Measurements from ENCODE around the gene DYNC1I1.

The DYNC1I1 gene

DNA sequence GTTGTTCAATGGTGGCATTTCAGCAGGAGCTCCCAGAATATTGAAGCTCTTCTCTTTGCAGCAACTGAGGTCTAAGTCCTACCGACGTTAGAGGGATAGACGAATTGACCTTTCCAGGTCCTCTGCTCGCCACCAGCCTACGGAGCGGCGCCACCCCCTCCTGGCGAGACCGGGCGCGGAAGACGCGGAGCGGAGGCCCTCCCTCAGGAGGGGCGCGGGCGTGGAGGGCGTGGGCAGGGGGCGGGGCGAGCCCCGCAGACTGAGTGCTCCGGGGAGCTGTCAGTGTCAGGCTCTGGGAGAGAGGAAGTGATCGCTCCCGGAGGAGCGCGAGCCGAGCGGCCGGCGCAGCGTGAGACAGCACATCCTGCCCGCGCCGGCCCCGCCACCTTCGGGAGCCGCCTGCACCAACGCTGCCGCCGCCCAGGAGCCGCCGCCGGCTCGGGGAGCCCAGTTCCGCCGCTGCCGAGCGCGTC lies at the start of gene DYNC1I1:
DYNC1I1 (plus strand) TSS at position 257 of the 473 bp plus-strand sequence. CDS start 32,176 bp downstream, outside the sequence.
- FAIRE-seq, result no peak

DNA sequence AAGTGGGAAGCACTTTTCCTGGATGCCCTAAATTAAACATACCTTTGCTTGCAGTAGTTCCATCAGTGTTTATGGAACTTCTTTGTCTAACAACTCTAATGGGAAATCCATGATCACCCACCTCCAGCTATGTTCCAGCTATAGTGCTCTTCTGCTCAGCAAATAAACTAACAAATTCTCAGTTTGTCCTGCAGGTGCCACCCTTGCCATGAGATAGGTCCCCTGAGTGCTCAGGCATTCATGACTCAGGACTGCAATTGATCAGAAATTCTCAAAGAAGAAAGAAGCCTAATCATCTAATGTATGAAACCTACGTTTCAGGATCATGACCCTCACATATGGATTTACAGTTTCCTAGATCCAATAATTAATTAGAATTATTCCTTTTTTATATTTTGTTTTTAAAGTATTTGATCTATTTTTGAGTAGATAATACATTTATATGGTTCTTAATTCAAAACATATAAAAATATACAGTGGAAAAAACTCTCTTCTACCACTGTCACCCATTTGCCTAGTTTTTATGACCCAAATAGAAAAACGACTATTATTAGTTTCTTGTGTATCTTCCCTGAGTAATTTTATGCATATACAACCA lies 48.7 kb upstream of the DYNC1I1 start:
- FAIRE-seq, result no peak

GRCh38 chr7:95725205-95725604 lies 47.1 kb upstream of the DYNC1I1 start:
- no peak for FAIRE-seq

DNA sequence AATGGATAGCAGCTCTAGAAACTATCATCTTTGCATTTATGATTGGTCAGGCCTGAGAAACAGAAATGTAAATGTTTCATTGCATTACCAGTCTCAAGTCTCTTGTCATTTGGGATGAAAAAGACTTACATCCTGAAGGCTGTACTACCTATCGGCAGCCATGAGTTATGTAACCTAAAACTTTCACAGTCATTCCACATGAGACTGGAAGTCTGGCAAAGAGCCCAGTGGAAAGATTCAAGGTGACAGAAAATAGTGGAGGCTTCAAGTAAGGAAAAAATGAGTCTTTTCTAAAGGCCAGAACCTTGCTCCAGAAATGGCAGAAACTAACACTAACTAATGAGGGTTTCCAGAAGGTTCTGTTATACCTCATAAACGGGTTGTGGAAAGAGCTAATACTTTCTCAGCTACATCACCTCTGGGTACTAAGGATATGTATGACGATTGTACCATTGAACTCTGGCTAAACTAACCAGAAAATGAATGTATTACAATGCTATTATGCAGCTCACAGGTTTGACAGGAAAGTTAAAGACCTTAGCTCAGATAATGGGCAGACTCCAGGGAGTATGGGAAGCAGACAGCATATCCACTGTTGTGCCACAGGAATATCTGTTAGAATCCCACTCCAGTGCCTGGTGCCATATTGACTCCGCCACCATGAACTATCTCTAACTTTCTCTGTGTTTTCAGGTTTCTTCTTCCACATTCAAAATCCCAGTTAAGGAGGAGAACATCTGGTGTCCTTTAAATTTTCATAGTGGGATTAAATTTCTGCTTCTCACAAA lies 41.7 kb upstream of the DYNC1I1 start:
- no peak for FAIRE-seq

DNA sequence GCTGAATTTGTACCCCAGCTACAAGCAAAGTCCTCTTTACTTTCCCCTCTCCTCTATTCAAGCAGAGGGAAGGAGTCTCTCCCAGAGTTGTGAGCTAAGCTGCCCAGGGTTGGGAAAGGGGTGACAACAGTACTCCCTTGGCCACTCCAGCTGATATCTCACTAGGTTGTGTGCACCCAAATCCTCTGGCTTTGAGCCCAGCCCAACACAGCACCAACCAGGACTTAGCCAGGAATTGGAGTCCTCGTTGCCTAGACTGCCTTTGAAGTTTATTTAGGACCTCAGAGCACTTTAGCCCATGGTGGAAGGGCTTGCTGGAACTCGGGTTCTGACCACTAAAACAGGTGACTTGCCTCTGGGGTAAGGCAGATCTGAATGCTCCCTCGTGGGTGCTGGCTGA lies 35.7 kb upstream of the DYNC1I1 start:
- no peak for FAIRE-seq

GRCh38 chr7:95737828-95738505 lies 34.4 kb upstream of the DYNC1I1 start:
- FAIRE-seq, result no peak

GRCh38 chr7:95749044-95749443 lies 23.3 kb upstream of the DYNC1I1 start:
- no peak for FAIRE-seq

DNA sequence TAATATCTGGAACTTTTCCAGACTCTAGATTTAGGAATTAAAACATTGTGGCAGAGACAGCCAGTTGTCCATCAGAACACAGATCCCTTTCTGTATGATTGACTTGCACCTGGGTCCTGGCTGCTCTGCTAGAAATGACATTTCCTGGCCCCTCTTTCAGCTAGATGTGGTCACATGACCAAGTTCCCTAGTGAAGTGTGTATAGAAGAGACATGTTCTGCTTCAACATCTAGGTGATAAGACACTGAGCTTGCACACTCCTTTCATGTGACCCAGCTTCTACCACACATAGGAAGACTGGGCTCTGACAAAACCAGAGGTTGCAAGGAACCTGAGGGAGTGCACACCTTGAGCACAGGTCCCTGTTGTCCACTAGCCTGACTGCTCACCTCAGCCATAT lies 22.8 kb upstream of the DYNC1I1 start:
- FAIRE-seq, result no peak

GRCh38 chr7:95753440-95753839 lies 18.9 kb upstream of the DYNC1I1 start:
- no peak for FAIRE-seq

DNA sequence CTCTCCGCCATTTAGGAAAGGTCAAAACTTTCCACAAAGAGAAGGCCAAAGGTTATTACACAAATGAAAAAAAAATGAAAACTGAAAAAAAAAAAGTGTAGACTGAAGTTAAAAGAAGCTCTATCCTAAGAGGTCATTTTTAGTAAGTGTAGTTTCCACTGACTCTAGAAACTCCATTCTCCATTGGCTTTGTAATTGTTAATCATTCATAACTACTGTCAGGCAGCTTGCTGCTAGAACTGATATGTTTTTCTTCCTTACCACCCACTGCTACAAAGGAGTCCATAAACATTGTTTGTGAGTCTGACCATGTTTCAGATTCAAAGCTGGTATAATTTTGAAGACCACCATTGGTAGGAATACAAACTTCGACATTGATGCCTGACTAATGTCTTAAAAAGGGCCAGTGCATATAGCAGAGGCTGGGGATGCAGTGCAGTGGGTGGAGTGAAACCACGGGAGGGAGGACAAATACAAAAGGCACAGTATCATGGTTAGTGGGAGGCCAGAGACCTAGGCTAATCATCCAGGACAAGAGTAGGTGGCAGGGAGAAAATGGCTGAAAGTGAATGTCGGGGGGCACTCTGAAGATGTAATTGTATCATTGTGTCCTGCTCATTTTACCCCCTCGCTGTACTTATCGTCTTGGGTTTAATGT lies 16.9 kb upstream of the DYNC1I1 start:
- no peak for FAIRE-seq

- no peak for FAIRE-seq
Observed at GRCh38 chr7:95758187-95758586, 14.2 kb upstream of the DYNC1I1 start.

- FAIRE-seq, result no peak
Observed at GRCh38 chr7:95766086-95766485, 6.3 kb upstream of the DYNC1I1 start.

GRCh38 chr7:95766657-95767056 lies 5.7 kb upstream of the DYNC1I1 start:
- no peak for FAIRE-seq

DNA sequence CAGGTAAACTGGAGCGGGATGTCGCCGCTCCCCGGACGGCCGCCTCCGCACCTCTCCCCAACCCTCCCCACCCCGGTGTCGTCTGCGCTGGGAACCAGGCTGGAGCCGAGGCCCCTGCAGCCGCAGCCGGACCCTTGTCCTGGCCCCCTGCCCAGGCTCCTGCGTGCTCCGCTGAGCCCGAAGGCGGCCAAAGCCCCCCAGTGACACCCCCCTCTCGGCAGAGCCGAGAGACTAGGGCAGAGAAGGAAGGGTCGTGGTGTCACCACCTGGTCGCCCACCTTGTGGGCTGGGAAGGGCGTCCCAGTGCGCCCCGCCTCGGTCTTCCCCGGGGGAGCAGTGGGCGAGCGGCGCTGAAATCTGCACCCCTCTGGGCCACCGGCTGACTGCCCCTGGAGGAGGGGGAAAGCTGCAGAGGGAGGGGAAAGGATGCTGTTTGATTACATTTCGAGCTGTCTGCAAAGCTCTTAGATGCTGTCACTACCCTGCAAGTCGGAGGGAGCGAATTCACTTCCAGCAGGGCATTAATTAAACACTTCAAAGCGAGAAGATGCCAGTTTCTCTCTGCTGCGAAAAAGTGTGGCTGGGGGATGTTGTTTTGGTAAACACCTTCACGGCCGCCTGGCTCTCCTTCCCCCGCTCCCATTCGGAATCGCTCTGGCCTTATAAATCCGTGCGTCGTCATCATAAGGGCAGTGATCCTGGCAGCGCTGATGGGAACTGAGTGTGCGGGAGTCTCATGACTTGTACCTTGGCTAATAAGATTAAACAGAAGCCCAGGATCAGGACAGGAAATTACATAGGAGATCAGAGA lies 622 bp downstream of the DYNC1I1 start:
- FAIRE-seq, result no peak

DNA sequence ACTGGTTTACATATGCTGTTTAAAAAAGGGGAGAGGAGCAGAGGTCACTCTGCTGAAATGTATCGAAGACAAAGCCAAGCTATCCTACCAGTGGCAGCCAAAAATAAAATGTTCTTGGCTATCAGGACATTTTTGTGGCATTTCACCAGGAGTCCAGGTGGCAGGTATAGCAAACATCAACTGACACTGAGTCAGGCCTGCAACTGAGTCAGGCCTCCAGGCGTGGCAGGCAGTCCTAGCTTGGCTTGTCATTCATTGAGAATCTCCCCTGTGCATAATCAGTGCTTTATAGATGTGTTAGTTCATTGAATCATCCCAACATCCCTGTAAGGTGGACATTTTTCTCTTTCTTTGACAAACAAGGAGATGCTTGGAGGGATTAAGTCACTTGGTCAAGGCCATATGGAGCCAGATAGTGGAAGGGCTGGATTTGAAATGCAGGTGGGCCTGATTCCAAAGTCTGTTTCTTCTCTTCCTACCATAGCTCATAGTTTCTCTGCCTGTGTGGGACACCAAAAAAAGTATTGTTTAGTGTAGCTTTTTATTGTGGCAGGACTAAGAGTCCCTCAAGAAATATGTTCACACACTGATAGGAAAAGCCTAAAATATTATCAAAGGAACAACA lies 4.3 kb downstream of the DYNC1I1 start:
- no peak for FAIRE-seq

DNA sequence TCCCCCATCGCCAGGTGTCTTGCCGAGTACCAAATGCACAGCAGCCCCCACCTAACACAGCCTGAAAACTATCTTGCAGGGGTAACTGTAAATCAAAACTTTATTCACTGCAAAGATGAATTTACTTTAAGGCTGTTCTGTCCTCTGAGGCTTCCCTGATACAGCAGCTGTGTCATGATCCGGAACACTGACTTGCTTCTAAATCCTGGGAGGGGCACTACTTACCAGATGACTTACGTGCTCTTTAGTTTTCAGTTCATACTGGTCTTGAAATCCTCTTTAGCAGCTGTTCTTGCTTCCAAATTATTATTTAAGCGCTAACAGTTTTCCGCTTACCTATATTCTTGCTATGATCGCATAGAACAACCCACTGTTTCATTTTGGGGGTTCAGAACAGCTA lies 4.9 kb downstream of the DYNC1I1 start:
- no peak for FAIRE-seq

DNA sequence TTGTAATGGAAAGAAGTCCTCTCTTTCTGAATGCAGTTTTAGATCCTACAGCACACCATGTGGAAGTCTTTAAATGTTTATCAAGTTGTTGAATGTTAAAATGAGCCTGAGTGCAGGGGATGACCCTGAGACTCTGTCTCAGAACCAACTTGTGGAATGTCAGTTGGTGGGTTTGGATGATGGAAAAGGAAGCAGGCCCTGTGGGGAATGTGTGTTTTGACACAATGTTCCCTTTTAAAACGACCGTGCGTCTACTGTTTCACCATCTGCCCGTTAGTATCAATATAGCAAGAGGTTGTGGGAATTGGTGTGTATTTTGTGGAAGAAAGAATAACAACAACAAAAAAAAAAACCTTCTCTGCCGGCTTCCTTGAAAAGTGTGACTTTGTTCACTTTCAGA lies 8.3 kb downstream of the DYNC1I1 start:
- no peak for FAIRE-seq

GRCh38 chr7:95781961-95782586 lies 9.7 kb downstream of the DYNC1I1 start:
- no peak for FAIRE-seq

GRCh38 chr7:95784796-95785195 lies 12.4 kb downstream of the DYNC1I1 start:
- no peak for FAIRE-seq

- no peak for FAIRE-seq
Observed at GRCh38 chr7:95788258-95788657, 15.9 kb downstream of the DYNC1I1 start.

GRCh38 chr7:95788884-95789283 lies 16.5 kb downstream of the DYNC1I1 start:
- no peak for FAIRE-seq

GRCh38 chr7:95793658-95794057 lies 21.3 kb downstream of the DYNC1I1 start:
- FAIRE-seq, result no peak

Measured in TTC549 (cell line).